Measurements from ENCODE around the gene EFNA2. TPM values are rescaled to one million over a fixed set of nuclear protein-coding genes. Genes with fewer than 3 reads are reported as not detected.

EFNA2 gene
- total and polyA plus RNA-seq, 2 experiments from 2014 or later, result 2.7 to 10.3 TPM

DNA sequence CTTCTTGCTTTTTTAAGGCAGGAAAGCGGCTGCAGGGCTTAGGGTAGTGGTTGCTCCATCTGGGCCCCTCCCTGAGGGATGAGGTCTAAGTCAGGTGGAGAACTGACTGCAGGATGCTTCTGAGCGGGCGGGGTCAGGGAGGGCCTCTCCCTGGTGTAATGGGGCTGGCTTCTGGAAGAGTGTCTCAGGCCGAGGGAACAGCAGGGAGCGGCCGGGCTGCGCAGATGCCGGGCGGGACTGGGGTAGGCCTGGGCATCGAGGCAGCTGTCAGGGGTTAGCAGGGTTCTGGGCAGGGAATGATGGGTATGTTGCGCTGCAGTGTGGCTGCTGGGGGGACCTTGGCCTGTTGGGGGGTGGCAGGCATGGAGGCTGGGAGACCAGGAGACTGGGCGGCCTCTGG, 7.6 kb upstream of the EFNA2 start:
- Histone ChIP-seq H3K79me2 (replicated peaks; ENCODE audit: insufficient read depth) (peaks cover 16% of the 10 kb centered on the region), H4K20me1 (replicated peaks; ENCODE audit: insufficient read depth) (peaks cover 7% of the 10 kb centered on the region; the same call in 1 of the 2 replicates), H3K36me3 (ENCODE audit: insufficient read depth) (peaks cover 5% of the 10 kb centered on the region), H3K27me3 (ENCODE audit: insufficient read depth) (no peaks in the 10 kb centered on the region), H3K27ac (ENCODE audit: low read depth) (no peak overlapping the region), H3K4me2 (no peak overlapping the region), H3K4me3 (no peak overlapping the region), H3K4me1 (ENCODE audit: insufficient read depth) (peaks cover 12% of the 10 kb centered on the region), H3F3A (replicated peaks; ENCODE audit: low read depth) (peaks cover 36% of the 10 kb centered on the region), H2AFZ (no peak overlapping the region), H3K9me2 (ENCODE audit: insufficient read depth) (no peaks in the 10 kb centered on the region)
- no peak for DNase-seq (ENCODE audit: low spot score)
- Mint-ChIP-seq H3K27me3 (ENCODE audit: insufficient read depth, low read depth, poor library complexity) (peaks cover 26% of the 10 kb centered on the region), H3K4me3 (no peak overlapping the region; the same call in 2 of the 3 replicates), H3K36me3 (ENCODE audit: low read depth) (peaks cover 28% of the 10 kb centered on the region), H3K4me1 (peaks cover 27% of the 10 kb centered on the region), H3K27ac (no peak overlapping the region), H3K9me3 (no peaks in the 10 kb centered on the region; the same call in 2 of the 3 replicates)
- TF ChIP-seq JUNB (IDR thresholded peaks at IDR 0.05; ENCODE audit: unreplicated experiment) (no peak), ZNF114 (CRISPR knock-in tag; IDR thresholded peaks at IDR 0.05) (no peak), NANOG (IDR thresholded peaks at IDR 0.05; ENCODE audit: borderline replicate concordance) (no peak), EZH2 (IDR thresholded peaks at IDR 0.05; ENCODE audit: low read depth, unreplicated experiment) (no peak), STAT1 (IDR thresholded peaks at IDR 0.05; ENCODE audit: unreplicated experiment) (no peak)
- TF ChIP-seq, protein P1, sequence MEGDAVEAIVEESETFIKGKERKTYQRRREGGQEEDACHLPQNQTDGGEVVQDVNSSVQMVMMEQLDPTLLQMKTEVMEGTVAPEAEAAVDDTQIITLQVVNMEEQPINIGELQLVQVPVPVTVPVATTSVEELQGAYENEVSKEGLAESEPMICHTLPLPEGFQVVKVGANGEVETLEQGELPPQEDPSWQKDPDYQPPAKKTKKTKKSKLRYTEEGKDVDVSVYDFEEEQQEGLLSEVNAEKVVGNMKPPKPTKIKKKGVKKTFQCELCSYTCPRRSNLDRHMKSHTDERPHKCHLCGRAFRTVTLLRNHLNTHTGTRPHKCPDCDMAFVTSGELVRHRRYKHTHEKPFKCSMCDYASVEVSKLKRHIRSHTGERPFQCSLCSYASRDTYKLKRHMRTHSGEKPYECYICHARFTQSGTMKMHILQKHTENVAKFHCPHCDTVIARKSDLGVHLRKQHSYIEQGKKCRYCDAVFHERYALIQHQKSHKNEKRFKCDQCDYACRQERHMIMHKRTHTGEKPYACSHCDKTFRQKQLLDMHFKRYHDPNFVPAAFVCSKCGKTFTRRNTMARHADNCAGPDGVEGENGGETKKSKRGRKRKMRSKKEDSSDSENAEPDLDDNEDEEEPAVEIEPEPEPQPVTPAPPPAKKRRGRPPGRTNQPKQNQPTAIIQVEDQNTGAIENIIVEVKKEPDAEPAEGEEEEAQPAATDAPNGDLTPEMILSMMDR (conservative IDR thresholded peaks at IDR 0.05; ENCODE audit: low read depth in 2 of 2), result no peak
- TF ChIP-seq, protein P2, sequence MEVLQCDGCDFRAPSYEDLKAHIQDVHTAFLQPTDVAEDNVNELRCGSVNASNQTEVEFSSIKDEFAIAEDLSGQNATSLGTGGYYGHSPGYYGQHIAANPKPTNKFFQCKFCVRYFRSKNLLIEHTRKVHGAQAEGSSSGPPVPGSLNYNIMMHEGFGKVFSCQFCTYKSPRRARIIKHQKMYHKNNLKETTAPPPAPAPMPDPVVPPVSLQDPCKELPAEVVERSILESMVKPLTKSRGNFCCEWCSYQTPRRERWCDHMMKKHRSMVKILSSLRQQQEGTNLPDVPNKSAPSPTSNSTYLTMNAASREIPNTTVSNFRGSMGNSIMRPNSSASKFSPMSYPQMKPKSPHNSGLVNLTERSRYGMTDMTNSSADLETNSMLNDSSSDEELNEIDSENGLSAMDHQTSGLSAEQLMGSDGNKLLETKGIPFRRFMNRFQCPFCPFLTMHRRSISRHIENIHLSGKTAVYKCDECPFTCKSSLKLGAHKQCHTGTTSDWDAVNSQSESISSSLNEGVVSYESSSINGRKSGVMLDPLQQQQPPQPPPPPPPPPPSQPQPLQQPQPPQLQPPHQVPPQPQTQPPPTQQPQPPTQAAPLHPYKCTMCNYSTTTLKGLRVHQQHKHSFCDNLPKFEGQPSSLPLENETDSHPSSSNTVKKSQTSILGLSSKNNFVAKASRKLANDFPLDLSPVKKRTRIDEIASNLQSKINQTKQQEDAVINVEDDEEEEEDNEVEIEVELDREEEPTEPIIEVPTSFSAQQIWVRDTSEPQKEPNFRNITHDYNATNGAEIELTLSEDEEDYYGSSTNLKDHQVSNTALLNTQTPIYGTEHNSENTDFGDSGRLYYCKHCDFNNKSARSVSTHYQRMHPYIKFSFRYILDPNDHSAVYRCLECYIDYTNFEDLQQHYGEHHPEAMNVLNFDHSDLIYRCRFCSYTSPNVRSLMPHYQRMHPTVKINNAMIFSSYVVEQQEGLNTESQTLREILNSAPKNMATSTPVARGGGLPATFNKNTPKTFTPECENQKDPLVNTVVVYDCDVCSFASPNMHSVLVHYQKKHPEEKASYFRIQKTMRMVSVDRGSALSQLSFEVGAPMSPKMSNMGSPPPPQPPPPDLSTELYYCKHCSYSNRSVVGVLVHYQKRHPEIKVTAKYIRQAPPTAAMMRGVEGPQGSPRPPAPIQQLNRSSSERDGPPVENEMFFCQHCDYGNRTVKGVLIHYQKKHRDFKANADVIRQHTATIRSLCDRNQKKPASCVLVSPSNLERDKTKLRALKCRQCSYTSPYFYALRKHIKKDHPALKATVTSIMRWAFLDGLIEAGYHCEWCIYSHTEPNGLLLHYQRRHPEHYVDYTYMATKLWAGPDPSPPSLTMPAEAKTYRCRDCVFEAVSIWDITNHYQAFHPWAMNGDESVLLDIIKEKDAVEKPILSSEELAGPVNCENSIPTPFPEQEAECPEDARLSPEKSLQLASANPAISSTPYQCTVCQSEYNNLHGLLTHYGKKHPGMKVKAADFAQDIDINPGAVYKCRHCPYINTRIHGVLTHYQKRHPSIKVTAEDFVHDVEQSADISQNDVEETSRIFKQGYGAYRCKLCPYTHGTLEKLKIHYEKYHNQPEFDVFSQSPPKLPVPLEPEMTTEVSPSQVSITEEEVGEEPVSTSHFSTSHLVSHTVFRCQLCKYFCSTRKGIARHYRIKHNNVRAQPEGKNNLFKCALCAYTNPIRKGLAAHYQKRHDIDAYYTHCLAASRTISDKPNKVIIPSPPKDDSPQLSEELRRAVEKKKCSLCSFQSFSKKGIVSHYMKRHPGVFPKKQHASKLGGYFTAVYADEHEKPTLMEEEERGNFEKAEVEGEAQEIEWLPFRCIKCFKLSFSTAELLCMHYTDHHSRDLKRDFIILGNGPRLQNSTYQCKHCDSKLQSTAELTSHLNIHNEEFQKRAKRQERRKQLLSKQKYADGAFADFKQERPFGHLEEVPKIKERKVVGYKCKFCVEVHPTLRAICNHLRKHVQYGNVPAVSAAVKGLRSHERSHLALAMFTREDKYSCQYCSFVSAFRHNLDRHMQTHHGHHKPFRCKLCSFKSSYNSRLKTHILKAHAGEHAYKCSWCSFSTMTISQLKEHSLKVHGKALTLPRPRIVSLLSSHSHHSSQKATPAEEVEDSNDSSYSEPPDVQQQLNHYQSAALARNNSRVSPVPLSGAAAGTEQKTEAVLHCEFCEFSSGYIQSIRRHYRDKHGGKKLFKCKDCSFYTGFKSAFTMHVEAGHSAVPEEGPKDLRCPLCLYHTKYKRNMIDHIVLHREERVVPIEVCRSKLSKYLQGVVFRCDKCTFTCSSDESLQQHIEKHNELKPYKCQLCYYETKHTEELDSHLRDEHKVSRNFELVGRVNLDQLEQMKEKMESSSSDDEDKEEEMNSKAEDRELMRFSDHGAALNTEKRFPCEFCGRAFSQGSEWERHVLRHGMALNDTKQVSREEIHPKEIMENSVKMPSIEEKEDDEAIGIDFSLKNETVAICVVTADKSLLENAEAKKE (CRISPR knock-in tag; IDR thresholded peaks at IDR 0.05), result no peak
- TF ChIP-seq, protein P3, sequence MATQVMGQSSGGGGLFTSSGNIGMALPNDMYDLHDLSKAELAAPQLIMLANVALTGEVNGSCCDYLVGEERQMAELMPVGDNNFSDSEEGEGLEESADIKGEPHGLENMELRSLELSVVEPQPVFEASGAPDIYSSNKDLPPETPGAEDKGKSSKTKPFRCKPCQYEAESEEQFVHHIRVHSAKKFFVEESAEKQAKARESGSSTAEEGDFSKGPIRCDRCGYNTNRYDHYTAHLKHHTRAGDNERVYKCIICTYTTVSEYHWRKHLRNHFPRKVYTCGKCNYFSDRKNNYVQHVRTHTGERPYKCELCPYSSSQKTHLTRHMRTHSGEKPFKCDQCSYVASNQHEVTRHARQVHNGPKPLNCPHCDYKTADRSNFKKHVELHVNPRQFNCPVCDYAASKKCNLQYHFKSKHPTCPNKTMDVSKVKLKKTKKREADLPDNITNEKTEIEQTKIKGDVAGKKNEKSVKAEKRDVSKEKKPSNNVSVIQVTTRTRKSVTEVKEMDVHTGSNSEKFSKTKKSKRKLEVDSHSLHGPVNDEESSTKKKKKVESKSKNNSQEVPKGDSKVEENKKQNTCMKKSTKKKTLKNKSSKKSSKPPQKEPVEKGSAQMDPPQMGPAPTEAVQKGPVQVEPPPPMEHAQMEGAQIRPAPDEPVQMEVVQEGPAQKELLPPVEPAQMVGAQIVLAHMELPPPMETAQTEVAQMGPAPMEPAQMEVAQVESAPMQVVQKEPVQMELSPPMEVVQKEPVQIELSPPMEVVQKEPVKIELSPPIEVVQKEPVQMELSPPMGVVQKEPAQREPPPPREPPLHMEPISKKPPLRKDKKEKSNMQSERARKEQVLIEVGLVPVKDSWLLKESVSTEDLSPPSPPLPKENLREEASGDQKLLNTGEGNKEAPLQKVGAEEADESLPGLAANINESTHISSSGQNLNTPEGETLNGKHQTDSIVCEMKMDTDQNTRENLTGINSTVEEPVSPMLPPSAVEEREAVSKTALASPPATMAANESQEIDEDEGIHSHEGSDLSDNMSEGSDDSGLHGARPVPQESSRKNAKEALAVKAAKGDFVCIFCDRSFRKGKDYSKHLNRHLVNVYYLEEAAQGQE (IDR thresholded peaks at IDR 0.05; ENCODE audit: unreplicated experiment), result no peak
- no peak for ATAC-seq

Data from GM23338 (cell line).